Measurements from ENCODE around the gene ERP44. TPM values are rescaled to one million over a fixed set of nuclear protein-coding genes. Genes with fewer than 3 reads are reported as not detected.
"Not testable (repeated sequence)": the region's sequence is repeated elsewhere in the genome, so short reads cannot be mapped to it uniquely, and the experiment has no call there.

The ERP44 gene
- polyA plus RNA-seq, 3 donors from 2014 or later = 42.0 to 53.4 (median 46.6) TPM

- no peak for DNase-seq
- no peak overlapping the region for H3K27ac Mint-ChIP-seq
- peaks cover 0 to 4% (median 0%) of the 10 kb centered on the region in 3 donors for H3K27me3 Mint-ChIP-seq (ENCODE audit: low read depth in 3 of 3)
- no peaks in the 10 kb centered on the region for H3K4me1 Mint-ChIP-seq
- H3K36me3 Mint-ChIP-seq = peaks cover 25 to 45% (median 39%) of the 10 kb centered on the region in 3 donors
- no peak overlapping the region for H3K4me3 Mint-ChIP-seq
- peaks cover 0 to 2% (median 0%) of the 10 kb centered on the region in 6 donors for H3K9me3 Mint-ChIP-seq
Measured at GRCh38 chr9:99998866-99999265, 99.9 kb downstream of the ERP44 start.

GRCh38 chr9:99998266-99998665, 100.5 kb downstream of the ERP44 start:
- Mint-ChIP-seq H3K4me3 (no peak overlapping the region), H3K27ac (no peak overlapping the region), H3K36me3 (peaks cover 23 to 44% (median 39%) of the 10 kb centered on the region in 3 donors), H3K27me3 (ENCODE audit: low read depth in 3 of 3) (peaks cover 0 to 4% (median 0%) of the 10 kb centered on the region in 3 donors), H3K4me1 (no peaks in the 10 kb centered on the region), H3K9me3 (peaks cover 0 to 2% (median 0%) of the 10 kb centered on the region in 6 donors)
- no peak for DNase-seq

- H3K36me3 Mint-ChIP-seq = peaks cover 14 to 53% (median 32%) of the 10 kb centered on the region in 3 donors
- H3K9me3 Mint-ChIP-seq = peaks cover 0 to 12% (median 1%) of the 10 kb centered on the region in 6 donors
- H3K27me3 Mint-ChIP-seq (ENCODE audit: low read depth in 3 of 3); H3K4me3 Mint-ChIP-seq; DNase-seq: not testable (repeated sequence)
- H3K4me1 Mint-ChIP-seq = peaks cover 10 to 26% of the 10 kb centered on the region in 2 donors
- peak overlapping the region in 1 of 6 donors; percentile 34 for H3K27ac Mint-ChIP-seq
Measured at GRCh38 chr9:99990508-99990907, 108.3 kb downstream of the ERP44 start.

- peaks cover 8 to 24% of the 10 kb centered on the region in 2 donors for H3K4me1 Mint-ChIP-seq
- no peak for DNase-seq
Measured at GRCh38 chr9:99986642-99987041, 112.2 kb downstream of the ERP44 start.

GRCh38 chr9:99980598-99980997, 118.2 kb downstream of the ERP44 start:
- Mint-ChIP-seq H3K9me3 (no peaks in the 10 kb centered on the region), H3K27me3 (ENCODE audit: low read depth in 3 of 3) (no peaks in the 10 kb centered on the region), H3K36me3 (peaks cover 3 to 18% (median 3%) of the 10 kb centered on the region in 3 donors), H3K4me3 (no peak overlapping the region), H3K4me1 (no peaks in the 10 kb centered on the region), H3K27ac (peak overlapping the region in 2 of 6 donors; percentile 21 to 22)
- DNase-seq = no peak

More at GRCh38 chr9:99986642-99987041, 112.2 kb downstream of the ERP44 start:
- Mint-ChIP-seq H3K27me3 (ENCODE audit: low read depth in 3 of 3) (peaks cover 0 to 3% (median 0%) of the 10 kb centered on the region in 3 donors), H3K4me3 (no peak overlapping the region), H3K9me3 (peaks cover 0 to 10% (median 1%) of the 10 kb centered on the region in 6 donors), H3K27ac (peak overlapping the region in 1 of 6 donors; percentile 17), H3K36me3 (peaks cover 14 to 41% (median 33%) of the 10 kb centered on the region in 3 donors)

- H3K4me3 Mint-ChIP-seq = no peak overlapping the region
- no peaks in the 10 kb centered on the region for H3K4me1 Mint-ChIP-seq
- H3K27me3 Mint-ChIP-seq (ENCODE audit: low read depth in 3 of 3) = peaks cover 0 to 1% (median 0%) of the 10 kb centered on the region in 3 donors
- H3K36me3 Mint-ChIP-seq = peaks cover 0 to 15% (median 3%) of the 10 kb centered on the region in 3 donors
- H3K27ac Mint-ChIP-seq = peak overlapping the region in 1 of 6 donors; percentile 9
- H3K9me3 Mint-ChIP-seq = no peaks in the 10 kb centered on the region
- DNase-seq = no peak
Measured at GRCh38 chr9:99978221-99978620, 120.6 kb downstream of the ERP44 start.

- Mint-ChIP-seq H3K36me3 (peaks cover 0 to 11% (median 3%) of the 10 kb centered on the region in 3 donors), H3K9me3 (no peaks in the 10 kb centered on the region), H3K27ac (no peak overlapping the region), H3K27me3 (ENCODE audit: low read depth in 3 of 3) (peaks cover 0 to 1% (median 0%) of the 10 kb centered on the region in 3 donors), H3K4me1 (no peaks in the 10 kb centered on the region), H3K4me3 (no peak overlapping the region)
- no peak for DNase-seq
Measured at GRCh38 chr9:99977033-99977792, 121.6 kb downstream of the ERP44 start.

- Mint-ChIP-seq H3K36me3 (peaks cover 0 to 24% (median 8%) of the 10 kb centered on the region in 3 donors), H3K4me1 (no peaks in the 10 kb centered on the region), H3K4me3 (no peak overlapping the region), H3K27me3 (ENCODE audit: low read depth in 3 of 3) (peaks cover 0 to 1% (median 0%) of the 10 kb centered on the region in 3 donors), H3K9me3 (no peaks in the 10 kb centered on the region), H3K27ac (no peak overlapping the region)
- DNase-seq = no peak
Measured at GRCh38 chr9:99973455-99973854, 125.3 kb downstream of the ERP44 start.

GRCh38 chr9:99971410-99971809, 127.4 kb downstream of the ERP44 start:
- H3K36me3 Mint-ChIP-seq = peaks cover 0 to 24% (median 17%) of the 10 kb centered on the region in 3 donors

GRCh38 chr9:99970481-99970880, 128.3 kb downstream of the ERP44 start:
- Mint-ChIP-seq H3K4me3 (no peak overlapping the region), H3K27me3 (ENCODE audit: low read depth in 3 of 3) (peaks cover 0 to 1% (median 0%) of the 10 kb centered on the region in 3 donors), H3K36me3 (peaks cover 0 to 25% (median 22%) of the 10 kb centered on the region in 3 donors), H3K4me1 (no peaks in the 10 kb centered on the region), H3K27ac (no peak overlapping the region), H3K9me3 (no peaks in the 10 kb centered on the region)
- no peak for DNase-seq

More at GRCh38 chr9:99971410-99971809, 127.4 kb downstream of the ERP44 start:
- Mint-ChIP-seq H3K27ac (peak overlapping the region in 2 of 6 donors; percentile 12 to 14), H3K4me1 (no peaks in the 10 kb centered on the region), H3K9me3 (no peaks in the 10 kb centered on the region), H3K27me3 (ENCODE audit: low read depth in 3 of 3) (peaks cover 0 to 1% (median 0%) of the 10 kb centered on the region in 3 donors), H3K4me3 (no peak overlapping the region)
- DNase-seq = no peak

- Mint-ChIP-seq H3K27me3 (ENCODE audit: low read depth in 3 of 3) (no peaks in the 10 kb centered on the region), H3K9me3 (no peaks in the 10 kb centered on the region), H3K4me3 (no peak overlapping the region), H3K36me3 (peaks cover 3 to 37% (median 27%) of the 10 kb centered on the region in 3 donors), H3K27ac (no peak overlapping the region), H3K4me1 (peaks cover 0 to 3% of the 10 kb centered on the region in 2 donors)
- DNase-seq = no peak
Measured at GRCh38 chr9:99967457-99967856, 131.3 kb downstream of the ERP44 start.

GRCh38 chr9:99966716-99967115, 132.1 kb downstream of the ERP44 start:
- Mint-ChIP-seq H3K4me3 (no peak overlapping the region), H3K9me3 (no peaks in the 10 kb centered on the region), H3K27me3 (ENCODE audit: low read depth in 3 of 3) (no peaks in the 10 kb centered on the region), H3K27ac (no peak overlapping the region), H3K4me1 (peaks cover 0 to 4% of the 10 kb centered on the region in 2 donors), H3K36me3 (peaks cover 3 to 41% (median 30%) of the 10 kb centered on the region in 3 donors)
- no peak for DNase-seq

- no peak for DNase-seq
- peak overlapping the region in 1 of 6 donors; percentile 21 for H3K27ac Mint-ChIP-seq
- H3K27me3 Mint-ChIP-seq (ENCODE audit: low read depth in 3 of 3) = no peaks in the 10 kb centered on the region
- peaks cover 0 to 4% of the 10 kb centered on the region in 2 donors for H3K4me1 Mint-ChIP-seq
- peaks cover 9 to 49% (median 33%) of the 10 kb centered on the region in 3 donors for H3K36me3 Mint-ChIP-seq
- no peaks in the 10 kb centered on the region for H3K9me3 Mint-ChIP-seq
- H3K4me3 Mint-ChIP-seq = no peak overlapping the region
Measured at GRCh38 chr9:99966001-99966400, 132.8 kb downstream of the ERP44 start.

GRCh38 chr9:99964336-99964735, 134.5 kb downstream of the ERP44 start:
- no peaks in the 10 kb centered on the region for H3K27me3 Mint-ChIP-seq (ENCODE audit: low read depth in 3 of 3)
- no peaks in the 10 kb centered on the region for H3K9me3 Mint-ChIP-seq
- H3K4me1 Mint-ChIP-seq = peaks cover 0 to 4% of the 10 kb centered on the region in 2 donors
- no peak overlapping the region for H3K27ac Mint-ChIP-seq
- H3K4me3 Mint-ChIP-seq = no peak overlapping the region
- DNase-seq = no peak
- peaks cover 13 to 45% (median 33%) of the 10 kb centered on the region in 3 donors for H3K36me3 Mint-ChIP-seq
